NCI-H446 treated with DMSO at 0.1 percent for 48 hours (cell line): ENCODE measurements around the gene TM9SF4.

ENCODE experiments used
- DNase-seq: peaks from one replicate; lab custom pipeline; 2025; lab: John Stamatoyannopoulos, UW

Gene TM9SF4

DNA sequence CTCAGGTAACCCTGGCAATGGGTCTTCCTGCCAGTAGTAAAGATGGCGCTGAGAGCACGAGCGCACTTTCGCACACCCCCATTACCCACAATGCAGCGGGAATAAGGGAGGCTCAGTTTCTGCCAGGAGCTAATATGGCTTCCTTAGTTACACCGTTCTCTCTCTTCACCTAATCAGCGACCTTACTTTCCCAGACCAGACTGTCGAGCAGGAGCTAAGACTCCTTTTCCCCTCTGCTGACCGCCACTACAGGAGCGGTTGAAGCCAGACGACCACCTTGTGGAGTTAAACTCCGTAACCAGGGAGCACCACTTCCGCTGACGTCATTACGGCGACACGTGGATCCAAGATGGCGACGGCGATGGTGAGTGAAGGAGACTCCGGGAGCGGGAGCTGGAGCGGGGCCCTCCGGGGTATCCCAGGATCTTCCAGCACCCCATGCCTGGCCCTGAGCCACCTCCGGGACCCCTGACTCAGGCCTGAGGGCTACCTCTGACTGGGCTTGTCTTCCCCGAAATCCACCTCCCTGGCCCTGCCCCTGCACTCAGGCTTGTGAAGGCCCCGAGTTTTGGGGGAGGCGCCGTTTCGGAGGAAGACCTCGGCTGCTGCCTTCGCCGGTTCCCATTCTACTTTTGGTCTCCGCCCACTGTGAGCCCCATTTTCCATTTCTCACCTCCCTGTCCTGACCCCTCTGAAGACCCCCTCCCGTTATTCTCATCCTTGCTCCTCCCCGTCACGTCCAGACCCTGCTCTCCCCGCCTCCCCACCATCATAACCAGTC lies at the start of gene TM9SF4:
TSS of gene TM9SF4 (plus strand) at position 323 of the 781 bp plus-strand sequence. CDS start at position 350, 27 bp downstream.
- peak; percentile 89 for DNase-seq

- DNase-seq, result no peak
Observed at GRCh38 chr20:32062776-32063170, 46.7 kb upstream of the TM9SF4 start.

GRCh38 chr20:32063695-32064094 lies 45.8 kb upstream of the TM9SF4 start:
- no peak for DNase-seq

DNA sequence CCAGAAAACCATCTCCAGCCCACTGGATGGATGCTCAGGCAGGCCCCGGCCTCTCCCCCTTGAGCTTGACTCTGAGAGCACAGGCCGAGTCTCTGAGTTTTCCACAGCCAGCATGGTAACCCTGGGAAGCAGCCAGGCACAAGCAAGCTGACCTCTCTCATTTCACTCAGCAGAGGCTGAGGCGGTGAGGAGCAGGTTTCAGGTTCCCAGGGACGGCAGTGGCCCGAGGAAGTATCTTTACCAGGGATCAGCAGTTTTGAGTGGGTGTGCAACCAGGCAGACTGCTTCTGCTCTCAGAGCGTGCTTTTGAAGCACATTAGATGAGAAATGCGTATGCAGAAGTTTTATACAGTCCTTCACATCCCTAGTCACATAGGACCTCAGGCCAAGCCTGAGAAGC lies 44.8 kb upstream of the TM9SF4 start:
- DNase-seq, result no peak

GRCh38 chr20:32067234-32067821 lies 42.2 kb upstream of the TM9SF4 start:
- no peak for DNase-seq

GRCh38 chr20:32068174-32068573 lies 41.3 kb upstream of the TM9SF4 start:
- DNase-seq, result no peak

DNA sequence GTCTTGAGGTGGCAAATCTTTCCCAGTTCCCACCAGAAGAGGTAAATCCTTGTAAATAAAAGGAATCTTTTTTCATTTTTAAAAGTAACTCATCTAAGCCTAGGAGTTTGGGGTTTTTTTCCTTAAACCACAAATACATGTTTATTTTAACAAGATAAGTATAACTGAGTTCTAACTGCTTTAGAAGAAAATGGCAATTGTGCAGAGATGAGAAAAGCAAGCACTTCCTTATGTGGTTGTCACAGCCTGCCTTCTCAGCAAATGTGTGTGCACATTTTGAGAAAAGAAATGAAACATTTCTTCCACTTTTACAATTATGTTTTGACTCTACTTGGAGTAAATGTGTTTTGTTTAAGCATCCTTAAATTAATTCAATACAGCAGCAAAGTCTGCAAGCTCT lies 39.8 kb upstream of the TM9SF4 start:
- DNase-seq, result no peak

DNA sequence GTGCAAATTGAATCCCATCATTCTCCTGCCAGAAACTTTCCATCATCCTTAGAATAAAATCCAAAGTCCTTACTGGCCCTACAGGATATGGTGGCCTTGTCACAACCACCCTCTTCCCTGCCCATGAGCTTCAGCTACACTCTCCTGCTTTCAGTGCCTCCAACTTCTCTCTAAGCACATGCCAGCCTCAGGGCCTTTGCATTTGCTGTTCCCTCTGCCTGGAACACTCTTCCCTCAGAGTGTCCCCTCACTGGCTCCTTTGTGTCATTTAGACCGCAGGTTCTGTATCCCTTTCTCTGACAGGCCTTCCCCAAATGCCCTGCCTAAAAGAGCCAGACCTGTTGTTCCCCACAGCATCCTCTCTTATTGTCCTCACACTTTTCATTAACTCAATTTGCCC lies 39.2 kb upstream of the TM9SF4 start:
- no peak for DNase-seq

GRCh38 chr20:32070690-32071213 lies 38.8 kb upstream of the TM9SF4 start:
- DNase-seq, result no peak

GRCh38 chr20:32071395-32072167 lies 37.9 kb upstream of the TM9SF4 start:
- DNase-seq, result no peak

DNA sequence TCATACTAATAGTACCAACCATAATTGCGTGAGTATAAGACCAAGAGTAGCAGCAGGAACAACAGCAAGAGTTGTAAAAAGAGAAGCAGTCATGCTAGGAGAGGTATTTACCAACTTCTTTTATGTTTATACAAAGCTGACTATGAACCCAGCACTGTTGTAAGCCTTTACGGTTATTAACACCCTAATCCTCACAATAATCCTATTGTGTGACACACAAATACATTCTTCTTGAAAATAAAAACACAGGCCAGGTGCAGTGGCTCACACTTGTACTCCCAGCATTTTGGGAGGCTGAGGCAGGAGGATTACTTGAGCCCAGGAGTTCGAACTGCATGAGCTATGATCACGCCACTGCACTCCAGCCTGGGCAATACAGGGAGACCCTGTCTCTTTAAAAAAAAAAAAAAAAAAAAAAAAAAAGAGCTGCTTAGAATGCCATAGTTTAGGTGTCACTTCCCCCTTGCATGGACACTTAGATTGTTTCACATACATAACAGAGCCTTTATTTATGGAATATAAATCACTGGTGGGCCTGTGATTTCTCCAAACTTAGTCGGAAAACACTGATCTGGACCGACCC lies 37.3 kb upstream of the TM9SF4 start:
- no peak for DNase-seq

DNA sequence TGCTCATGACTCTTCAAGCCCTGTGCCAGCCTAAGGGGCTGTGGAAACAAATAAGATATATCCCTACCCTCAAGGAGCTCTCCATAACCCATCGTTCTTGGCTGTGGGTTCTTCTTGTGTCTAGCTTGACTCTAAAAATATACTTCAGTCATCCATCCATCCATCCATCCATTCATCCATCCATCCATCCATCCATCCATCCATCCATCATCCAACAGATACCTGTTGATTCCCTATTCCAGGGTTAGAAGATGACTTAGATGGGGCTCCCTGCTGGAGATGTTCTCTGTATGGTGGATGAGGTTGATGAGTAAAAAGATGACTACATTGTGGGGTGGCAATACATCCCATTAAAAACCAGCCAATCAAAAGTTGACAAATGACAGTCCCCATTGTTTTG lies 34.0 kb upstream of the TM9SF4 start:
- no peak for DNase-seq

DNA sequence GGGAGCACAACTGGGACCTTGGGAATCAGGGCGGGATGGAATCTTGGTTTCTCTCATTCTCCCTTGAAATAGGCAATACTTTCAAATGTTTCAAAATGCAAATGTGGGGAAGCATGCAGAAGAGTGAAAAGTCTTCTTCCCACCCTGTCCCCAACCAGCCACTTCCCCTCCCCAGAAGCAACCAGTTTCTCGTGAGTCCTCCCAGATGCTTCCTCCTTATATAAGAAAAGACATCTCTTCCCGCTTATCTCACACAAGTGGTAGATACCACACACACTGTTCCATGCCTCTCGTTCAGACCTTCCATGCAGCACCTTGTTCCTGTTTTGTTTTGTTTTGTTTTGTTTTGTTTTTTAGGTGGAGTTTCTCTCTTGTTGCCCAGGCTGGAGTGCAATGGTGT lies 32.3 kb upstream of the TM9SF4 start:
- DNase-seq, result no peak

- no peak for DNase-seq
Observed at GRCh38 chr20:32078322-32078721, 31.2 kb upstream of the TM9SF4 start.

GRCh38 chr20:32078791-32079190 lies 30.7 kb upstream of the TM9SF4 start:
- DNase-seq, result no peak

DNA sequence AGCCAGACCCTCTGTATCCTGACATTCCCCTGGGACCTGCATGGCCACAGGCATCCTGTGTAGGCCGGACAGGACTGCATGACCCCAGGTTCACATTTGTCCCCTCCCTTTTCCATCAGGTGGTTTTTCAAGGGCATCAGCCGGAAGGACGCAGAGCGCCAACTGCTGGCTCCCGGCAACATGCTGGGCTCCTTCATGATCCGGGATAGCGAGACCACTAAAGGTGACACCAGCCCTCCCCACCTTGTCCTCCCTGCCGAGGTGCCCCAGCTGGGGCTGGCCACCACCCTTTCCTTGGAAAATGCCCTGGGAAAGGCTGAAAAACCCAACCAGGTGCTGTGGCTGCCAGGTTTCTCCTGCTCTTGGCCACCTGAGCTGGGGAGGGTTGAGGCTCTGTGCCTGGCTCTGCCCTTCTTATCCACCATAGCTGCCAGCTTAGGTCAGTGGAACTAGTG lies 29.8 kb upstream of the TM9SF4 start:
- no peak for DNase-seq

DNA sequence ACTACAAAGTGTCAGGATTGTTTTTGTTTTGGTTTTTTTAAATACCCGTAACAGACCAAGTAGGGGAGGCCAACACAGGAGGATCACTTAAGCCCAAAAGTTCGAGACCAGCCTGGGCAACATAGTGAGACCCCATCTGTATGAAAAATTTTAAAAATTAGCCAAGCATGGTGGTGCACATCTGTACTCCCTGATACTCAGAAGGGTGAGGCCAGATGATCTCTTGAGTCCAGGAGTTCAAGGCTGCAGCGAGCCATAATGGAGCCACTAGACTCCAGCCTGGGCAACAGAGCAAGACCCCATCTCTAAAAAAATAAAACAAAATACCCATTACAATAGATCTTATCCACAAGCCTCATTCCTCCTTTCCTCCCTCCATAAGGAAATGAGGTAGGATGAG lies 28.7 kb upstream of the TM9SF4 start:
- no peak for DNase-seq

GRCh38 chr20:32083469-32083868 lies 26.0 kb upstream of the TM9SF4 start:
- DNase-seq, result no peak

GRCh38 chr20:32087070-32087469 lies 22.4 kb upstream of the TM9SF4 start:
- no peak for DNase-seq

DNA sequence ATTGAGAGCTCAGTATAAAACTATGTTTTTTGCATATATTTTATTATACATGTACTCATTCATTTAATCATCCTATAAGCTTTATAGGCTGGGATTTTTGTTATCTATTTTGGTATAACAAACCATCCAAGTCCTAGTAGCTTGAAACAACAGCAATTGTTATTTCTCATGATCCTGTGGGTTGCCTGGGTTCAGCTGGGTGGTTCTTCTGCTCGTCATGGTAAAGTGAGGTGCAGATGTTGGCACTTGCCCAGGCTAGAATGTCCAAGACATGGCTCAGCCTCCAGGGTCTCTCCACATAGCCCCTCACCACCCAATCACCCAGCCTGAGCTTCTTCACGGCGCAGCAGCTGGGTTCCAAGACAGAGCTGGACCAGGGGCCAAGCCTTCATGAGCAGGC lies 20.8 kb upstream of the TM9SF4 start:
- no peak for DNase-seq

DNA sequence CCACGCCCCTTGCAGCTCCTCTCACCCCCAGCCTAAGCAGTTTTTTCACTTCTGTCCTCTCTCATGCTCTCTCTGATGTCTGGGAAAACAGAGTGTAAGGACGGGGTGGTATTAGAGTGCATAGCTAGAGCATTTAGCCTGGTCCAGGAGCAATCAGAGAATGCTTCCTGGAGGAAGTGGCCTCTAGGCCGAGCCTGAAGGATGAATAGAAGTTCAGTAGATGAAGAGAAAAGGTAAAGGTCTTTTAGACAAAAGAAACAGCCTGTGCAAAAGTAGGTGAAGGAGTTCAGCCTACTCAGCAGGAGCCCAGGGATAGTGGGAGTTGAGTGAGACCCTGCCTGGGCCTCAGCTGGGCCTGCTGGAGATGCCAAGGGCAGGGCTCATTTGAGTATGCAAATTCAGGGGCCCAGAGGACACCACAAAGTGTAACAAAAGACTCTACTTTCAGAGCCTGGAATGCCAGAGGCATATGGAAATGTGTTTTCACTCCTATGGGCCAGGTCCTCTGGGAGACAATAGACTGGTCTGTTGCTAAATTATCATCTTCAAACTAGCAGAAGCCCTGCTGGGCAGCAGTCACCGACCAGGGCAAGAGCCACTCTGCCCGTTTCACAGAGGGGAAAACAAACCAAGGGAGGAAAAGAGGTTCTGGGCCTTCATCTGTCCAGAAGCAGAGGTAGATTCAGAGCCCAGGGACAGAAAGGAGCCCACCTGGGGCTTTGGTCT lies 19.7 kb upstream of the TM9SF4 start:
- DNase-seq, result no peak

- DNase-seq, result peak; percentile 44
Observed at GRCh38 chr20:32091888-32092346, 17.6 kb upstream of the TM9SF4 start.
